Glutamatergic neuron (in vitro differentiated cells): ENCODE results near the gene TTC39A. TPM values are rescaled to one million over a fixed set of nuclear protein-coding genes. Genes with fewer than 3 reads are reported as not detected.

Source experiments
- DNase-seq: peaks from one replicate; pipeline ENCODE4 v3.0.0; 2022
- H3K27ac Mint-ChIP-seq: one replicate; pipeline ENCODE4 v1.8.0; 2020; ENCODE audit warnings: mild to moderate bottlenecking, mixed read lengths, inconsistent platforms; ENCODE audit not compliant: unreplicated experiment
- H3K27me3 Mint-ChIP-seq: one replicate; pipeline ENCODE4 v1.8.0; 2020; ENCODE audit warnings: mild to moderate bottlenecking, moderate library complexity, mixed read lengths, inconsistent platforms; ENCODE audit not compliant: unreplicated experiment
- H3K36me3 Mint-ChIP-seq: one replicate; pipeline ENCODE4 v1.8.0; 2020; ENCODE audit warnings: mild to moderate bottlenecking, mixed read lengths, inconsistent platforms; ENCODE audit not compliant: unreplicated experiment
- H3K4me1 Mint-ChIP-seq: one replicate; pipeline ENCODE4 v1.8.0; 2020; ENCODE audit warnings: mild to moderate bottlenecking, low read depth, mixed read lengths, inconsistent platforms; ENCODE audit not compliant: unreplicated experiment
- H3K4me3 Mint-ChIP-seq: one replicate; pipeline ENCODE4 v1.8.0; 2020; ENCODE audit warnings: mild to moderate bottlenecking, mixed read lengths, inconsistent platforms; ENCODE audit not compliant: unreplicated experiment
- H3K9me3 Mint-ChIP-seq: one replicate; pipeline ENCODE4 v1.8.0; 2020; ENCODE audit warnings: mild to moderate bottlenecking, moderate library complexity, mixed read lengths, inconsistent platforms; ENCODE audit not compliant: unreplicated experiment
- CTCF ChIP-seq: fragments of 200-600 bp; sonication (generic); IDR thresholded peaks from one replicate; pipeline ENCODE4 v1.5.0; 2021; ENCODE audit not compliant: partially characterized antibody, unreplicated experiment
- total RNA-seq: library from RNA; stranded (reverse); fragmentation: NEBNext Ultra II Directional; extraction: Animal tissue kit (Norgen Biotek cat#: 25700); gene quantifications from one replicate; pipeline ENCODE4 v1.2.1, GENCODE V29; 2021; ENCODE audit not compliant: unreplicated experiment

Gene TTC39A
- total RNA-seq, 1 donor from 2014 or later, result 28.0 TPM

- Mint-ChIP-seq H3K27ac (peak overlapping the region; percentile 29), H3K27me3 (peaks cover 9% of the 10 kb centered on the region), H3K4me1 (peaks cover 26% of the 10 kb centered on the region), H3K9me3 (no peaks in the 10 kb centered on the region), H3K36me3 (peaks cover 5% of the 10 kb centered on the region), H3K4me3 (no peak overlapping the region)
- DNase-seq, result no peak
- TF ChIP-seq CTCF, result no peak
Observed at GRCh38 chr1:51312718-51313117, 17.6 kb downstream of the TTC39A start.

GRCh38 chr1:51311826-51312225 is 18.5 kb downstream of the TTC39A start:
- Mint-ChIP-seq H3K27ac (no peak overlapping the region), H3K4me3 (no peak overlapping the region), H3K36me3 (peaks cover 2% of the 10 kb centered on the region), H3K9me3 (no peaks in the 10 kb centered on the region), H3K4me1 (peaks cover 26% of the 10 kb centered on the region), H3K27me3 (peaks cover 7% of the 10 kb centered on the region)
- TF ChIP-seq CTCF, result no peak
- DNase-seq, result no peak

- Mint-ChIP-seq H3K27ac (no peak overlapping the region), H3K36me3 (no peaks in the 10 kb centered on the region), H3K9me3 (no peaks in the 10 kb centered on the region), H3K27me3 (peaks cover 4% of the 10 kb centered on the region), H3K4me1 (peaks cover 26% of the 10 kb centered on the region), H3K4me3 (no peak overlapping the region)
- TF ChIP-seq CTCF, result no peak
- DNase-seq, result no peak
Observed at GRCh38 chr1:51310871-51311613, 19.3 kb downstream of the TTC39A start.

DNA sequence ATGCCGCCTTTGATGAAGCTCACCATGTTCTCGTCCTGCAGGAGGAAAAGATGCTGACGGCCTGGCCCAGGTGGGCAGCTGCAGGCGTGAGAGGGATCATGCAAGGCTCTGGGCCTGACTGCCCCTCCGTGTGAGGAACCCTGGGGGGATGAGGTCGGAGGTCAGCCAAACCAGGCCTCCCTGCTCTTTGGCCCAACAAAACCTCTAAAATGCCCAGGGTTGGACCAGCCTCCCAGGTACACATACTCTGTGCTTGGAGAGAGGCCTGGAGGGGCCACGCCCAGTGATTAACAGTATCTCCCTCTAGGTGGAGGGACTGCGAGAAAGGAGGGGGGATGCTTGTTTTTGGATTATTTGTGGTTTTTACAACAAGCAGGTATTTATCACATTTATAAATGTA is 21.1 kb downstream of the TTC39A start:
- Mint-ChIP-seq H3K4me1 (peaks cover 24% of the 10 kb centered on the region), H3K27ac (no peak overlapping the region), H3K4me3 (no peak overlapping the region), H3K9me3 (no peaks in the 10 kb centered on the region), H3K27me3 (peaks cover 4% of the 10 kb centered on the region), H3K36me3 (no peaks in the 10 kb centered on the region)
- TF ChIP-seq CTCF, result no peak
- DNase-seq, result no peak

GRCh38 chr1:51308636-51309035 is 21.7 kb downstream of the TTC39A start:
- DNase-seq, result no peak
- Mint-ChIP-seq H3K4me3 (no peak overlapping the region), H3K27me3 (peaks cover 3% of the 10 kb centered on the region), H3K9me3 (no peaks in the 10 kb centered on the region), H3K4me1 (peaks cover 22% of the 10 kb centered on the region), H3K27ac (no peak overlapping the region), H3K36me3 (no peaks in the 10 kb centered on the region)
- TF ChIP-seq CTCF, result no peak
